ENCODE measurements around the gene PEX6.

The PEX6 gene

DNA sequence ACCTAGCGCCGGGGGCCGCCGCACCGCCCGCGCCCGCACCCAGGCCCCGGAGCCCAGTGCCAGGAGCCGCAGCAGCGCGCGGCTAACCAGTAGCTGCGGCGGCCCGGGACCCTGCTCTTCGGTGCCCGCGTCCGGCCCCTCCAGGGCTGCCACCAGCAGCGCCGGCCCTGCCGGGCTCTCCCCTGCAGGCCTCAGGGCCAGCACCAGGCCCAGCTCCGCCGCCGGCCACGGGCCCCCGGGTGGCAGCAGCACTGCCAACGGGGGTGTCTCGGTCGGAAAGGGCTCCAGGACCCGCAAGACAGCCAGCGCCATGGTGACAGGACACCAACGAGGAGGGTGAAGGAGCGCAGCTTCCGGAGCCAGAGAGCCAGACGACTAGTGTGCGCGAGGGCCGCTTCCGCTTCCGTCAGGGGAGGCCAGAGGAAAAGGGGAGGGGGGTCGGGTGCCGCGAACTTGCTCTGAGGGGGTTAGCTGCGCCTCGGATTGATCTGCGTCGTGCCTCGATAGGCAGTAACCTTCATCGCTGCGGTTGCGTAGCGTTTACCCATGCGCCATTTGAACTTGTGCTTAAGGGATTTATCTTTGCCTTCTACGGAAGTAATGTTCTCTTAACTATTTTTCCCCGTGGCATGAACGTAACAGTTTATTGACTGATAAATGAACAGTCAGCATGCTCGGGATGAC, at the start of gene PEX6:
Gene PEX6, minus strand, starts transcription at position 343 of the 684 bp plus-strand sequence. Its CDS starts 31 bp downstream, at position 312.
- Histone ChIP-seq H3K27ac (ENCODE audit: low read length) (no peak within 1 kb of the TSS), H3K4me1 (ENCODE audit: control insufficient read depth, insufficient read depth, low read length) (no peaks in the 10 kb centered on the region), H3K4me3 (ENCODE audit: low read length) (peak within 1 kb of the TSS; percentile 95), H3K27me3 (ENCODE audit: control insufficient read depth, insufficient read depth, low read length) (no peaks in the 10 kb centered on the region), H3K9me3 (ENCODE audit: control insufficient read depth, insufficient read depth, low read length) (no peaks in the 10 kb centered on the region), H3K36me3 (ENCODE audit: control insufficient read depth, insufficient read depth, low read length) (no peaks in the 10 kb centered on the region)
- peak; percentile 88 for DNase-seq (ENCODE audit: low read depth, low spot score)
- no CpG with 5 or more reads among the region's 59 CpGs for WGBS (ENCODE audit: insufficient coverage, insufficient read length)

GRCh38 chr6:43026365-43026764, 47.4 kb upstream of the PEX6 start:
- H3K4me1 ChIP-seq (ENCODE audit: control insufficient read depth, insufficient read depth, low read length): no peaks in the 10 kb centered on the region
- WGBS (ENCODE audit: insufficient coverage, insufficient read length): no CpG with 5 or more reads among the region's 5 CpGs
- no peak for DNase-seq (ENCODE audit: low read depth, low spot score)
- H3K27ac ChIP-seq (ENCODE audit: low read length): no peak overlapping the region
- H3K9me3 ChIP-seq (ENCODE audit: control insufficient read depth, insufficient read depth, low read length): no peaks in the 10 kb centered on the region
- no peak overlapping the region for H3K4me3 ChIP-seq (ENCODE audit: low read length)
- no peaks in the 10 kb centered on the region for H3K27me3 ChIP-seq (ENCODE audit: control insufficient read depth, insufficient read depth, low read length)
- H3K36me3 ChIP-seq (ENCODE audit: control insufficient read depth, insufficient read depth, low read length): peaks cover 35% of the 10 kb centered on the region

- Histone ChIP-seq H3K4me3 (ENCODE audit: low read length) (no peak overlapping the region), H3K9me3 (ENCODE audit: control insufficient read depth, insufficient read depth, low read length) (no peaks in the 10 kb centered on the region), H3K4me1 (ENCODE audit: control insufficient read depth, insufficient read depth, low read length) (no peaks in the 10 kb centered on the region), H3K27me3 (ENCODE audit: control insufficient read depth, insufficient read depth, low read length) (no peaks in the 10 kb centered on the region), H3K27ac (ENCODE audit: low read length) (no peak overlapping the region), H3K36me3 (ENCODE audit: control insufficient read depth, insufficient read depth, low read length) (peaks cover 28% of the 10 kb centered on the region)
- DNase-seq (ENCODE audit: low read depth, low spot score): no peak
- no CpG with 5 or more reads among the region's 2 CpGs for WGBS (ENCODE audit: insufficient coverage, insufficient read length)
Measured at GRCh38 chr6:43024436-43024835, 45.5 kb upstream of the PEX6 start.

- no peak for DNase-seq (ENCODE audit: low read depth, low spot score)
- Histone ChIP-seq H3K27me3 (ENCODE audit: control insufficient read depth, insufficient read depth, low read length) (no peaks in the 10 kb centered on the region), H3K4me3 (ENCODE audit: low read length) (peak within 1 kb of the TSS; percentile 75), H3K9me3 (ENCODE audit: control insufficient read depth, insufficient read depth, low read length) (no peaks in the 10 kb centered on the region), H3K4me1 (ENCODE audit: control insufficient read depth, insufficient read depth, low read length) (no peaks in the 10 kb centered on the region), H3K36me3 (ENCODE audit: control insufficient read depth, insufficient read depth, low read length) (peaks cover 21% of the 10 kb centered on the region; the same call in 1 of the 2 replicates), H3K27ac (ENCODE audit: low read length) (no peak within 1 kb of the TSS)
- no CpG with 5 or more reads among the region's 56 CpGs for WGBS (ENCODE audit: insufficient coverage, insufficient read length)
Measured at GRCh38 chr6:43021270-43022047, 42.5 kb upstream of the PEX6 start, which contains the start of gene RRP36. Gene RRP36, plus strand, starts transcription at chr6:43021623. Its CDS starts 32 bp downstream, at chr6:43021655.

- Histone ChIP-seq H3K36me3 (ENCODE audit: control insufficient read depth, insufficient read depth, low read length) (peaks cover 19% of the 10 kb centered on the region; the same call in 1 of the 2 replicates), H3K4me1 (ENCODE audit: control insufficient read depth, insufficient read depth, low read length) (no peaks in the 10 kb centered on the region), H3K27me3 (ENCODE audit: control insufficient read depth, insufficient read depth, low read length) (no peaks in the 10 kb centered on the region), H3K27ac (ENCODE audit: low read length) (no peak overlapping the region), H3K9me3 (ENCODE audit: control insufficient read depth, insufficient read depth, low read length) (no peaks in the 10 kb centered on the region), H3K4me3 (ENCODE audit: low read length) (no peak overlapping the region; the same call in 1 of the 2 replicates)
- no peak for DNase-seq (ENCODE audit: low read depth, low spot score)
- WGBS (ENCODE audit: insufficient coverage, insufficient read length): no CpG with 5 or more reads among the region's 5 CpGs
Measured at GRCh38 chr6:43020847-43021246, 41.9 kb upstream of the PEX6 start.

DNA sequence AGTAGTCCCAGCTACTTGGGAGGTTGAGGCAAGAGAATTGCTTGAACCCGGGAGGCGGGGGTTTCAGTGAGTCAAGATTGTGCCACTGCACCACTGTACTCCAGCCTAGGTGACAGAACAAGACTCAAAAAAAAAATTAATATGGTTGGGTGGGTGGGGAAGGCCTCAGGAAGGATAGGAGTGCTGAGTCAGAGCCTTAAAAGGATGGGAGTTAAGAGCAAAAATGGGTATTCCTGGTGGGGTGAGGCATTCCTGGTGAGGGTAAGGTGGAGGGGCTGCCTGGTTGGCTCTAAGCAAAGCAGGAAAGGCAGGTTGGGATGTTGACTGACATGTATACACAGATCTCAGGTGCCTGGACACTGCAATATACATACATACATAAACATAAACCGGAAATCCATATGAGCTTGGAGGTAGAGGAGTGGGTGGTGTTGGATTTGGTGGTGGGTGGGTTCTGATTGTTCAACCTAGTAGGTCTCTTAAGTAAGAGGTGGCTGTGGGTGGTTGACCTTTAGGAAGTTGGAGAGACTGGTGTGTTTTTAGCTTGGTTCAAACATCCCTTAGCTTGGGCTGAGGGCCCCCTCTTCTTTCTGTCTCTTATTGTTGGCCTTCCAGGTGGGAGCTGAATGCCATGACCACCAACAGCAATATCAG, 41.2 kb upstream of the PEX6 start:
- no CpG with 5 or more reads among the region's 3 CpGs for WGBS (ENCODE audit: insufficient coverage, insufficient read length)
- no peak overlapping the region for H3K4me3 ChIP-seq (ENCODE audit: low read length)
- H3K36me3 ChIP-seq (ENCODE audit: control insufficient read depth, insufficient read depth, low read length): peaks cover 17% of the 10 kb centered on the region; the same call in 1 of the 2 replicates
- H3K27me3 ChIP-seq (ENCODE audit: control insufficient read depth, insufficient read depth, low read length): no peaks in the 10 kb centered on the region
- H3K27ac ChIP-seq (ENCODE audit: low read length): no peak overlapping the region
- no peaks in the 10 kb centered on the region for H3K9me3 ChIP-seq (ENCODE audit: control insufficient read depth, insufficient read depth, low read length)
- DNase-seq (ENCODE audit: low read depth, low spot score): no peak
- no peaks in the 10 kb centered on the region for H3K4me1 ChIP-seq (ENCODE audit: control insufficient read depth, insufficient read depth, low read length)

GRCh38 chr6:43019152-43019551, 40.2 kb upstream of the PEX6 start:
- peaks cover 8% of the 10 kb centered on the region; the same call in 1 of the 2 replicates for H3K36me3 ChIP-seq (ENCODE audit: control insufficient read depth, insufficient read depth, low read length)
- H3K9me3 ChIP-seq (ENCODE audit: control insufficient read depth, insufficient read depth, low read length): no peaks in the 10 kb centered on the region
- DNase-seq (ENCODE audit: low read depth, low spot score): no peak
- no peaks in the 10 kb centered on the region for H3K4me1 ChIP-seq (ENCODE audit: control insufficient read depth, insufficient read depth, low read length)
- H3K4me3 ChIP-seq (ENCODE audit: low read length): no peak overlapping the region
- WGBS (ENCODE audit: insufficient coverage, insufficient read length): no CpG with 5 or more reads among the region's 2 CpGs
- H3K27me3 ChIP-seq (ENCODE audit: control insufficient read depth, insufficient read depth, low read length): no peaks in the 10 kb centered on the region
- H3K27ac ChIP-seq (ENCODE audit: low read length): no peak overlapping the region

- no peak overlapping the region for H3K27ac ChIP-seq (ENCODE audit: low read length)
- no peaks in the 10 kb centered on the region for H3K4me1 ChIP-seq (ENCODE audit: control insufficient read depth, insufficient read depth, low read length)
- no peaks in the 10 kb centered on the region for H3K27me3 ChIP-seq (ENCODE audit: control insufficient read depth, insufficient read depth, low read length)
- no peaks in the 10 kb centered on the region for H3K9me3 ChIP-seq (ENCODE audit: control insufficient read depth, insufficient read depth, low read length)
- no peak overlapping the region for H3K4me3 ChIP-seq (ENCODE audit: low read length)
- peaks cover 12% of the 10 kb centered on the region for H3K36me3 ChIP-seq (ENCODE audit: control insufficient read depth, insufficient read depth, low read length)
- DNase-seq (ENCODE audit: low read depth, low spot score): no peak
- WGBS (ENCODE audit: insufficient coverage, insufficient read length): no CpG with 5 or more reads among the region's 12 CpGs
Measured at GRCh38 chr6:43016943-43017334, 38.0 kb upstream of the PEX6 start.

DNA sequence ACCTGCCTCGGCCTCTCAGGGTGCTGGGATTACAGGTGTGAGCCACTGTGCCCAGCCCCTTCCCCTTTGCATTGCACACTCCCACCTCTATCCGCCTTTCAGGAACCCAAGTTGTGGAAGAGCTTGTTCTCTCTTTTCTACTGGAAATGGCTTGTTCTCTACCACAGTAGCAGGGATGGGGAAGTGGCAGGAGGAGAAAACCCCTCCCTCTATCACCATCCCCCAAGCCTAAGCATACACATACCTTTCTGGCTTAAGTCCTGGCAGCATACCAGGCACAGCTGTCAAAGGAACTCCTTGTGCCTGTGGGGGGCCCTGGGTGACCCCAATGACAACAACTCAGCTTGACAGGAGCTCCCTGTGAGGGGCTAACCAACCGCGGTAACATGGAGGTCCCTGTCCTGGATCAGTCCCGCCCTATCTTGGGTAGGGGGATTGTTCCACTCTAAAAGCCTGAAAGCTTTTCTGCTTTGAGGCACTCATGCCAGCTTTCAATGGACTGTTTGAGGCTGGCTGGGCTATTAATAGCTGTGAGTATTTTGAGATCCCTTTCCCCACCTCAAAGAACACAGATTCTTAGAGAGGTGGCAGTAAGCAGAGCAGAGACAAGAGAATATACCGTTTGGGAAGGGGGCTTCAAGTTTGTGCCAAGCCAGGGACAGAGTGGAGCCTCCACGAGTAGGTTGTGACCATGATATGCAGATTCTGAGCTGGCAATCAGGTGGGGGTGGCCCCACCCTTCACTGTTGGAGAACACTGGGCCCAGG, 37.4 kb upstream of the PEX6 start:
- Histone ChIP-seq H3K4me1 (ENCODE audit: control insufficient read depth, insufficient read depth, low read length) (no peaks in the 10 kb centered on the region), H3K4me3 (ENCODE audit: low read length) (no peak overlapping the region), H3K27ac (ENCODE audit: low read length) (no peak overlapping the region), H3K9me3 (ENCODE audit: control insufficient read depth, insufficient read depth, low read length) (no peaks in the 10 kb centered on the region), H3K36me3 (ENCODE audit: control insufficient read depth, insufficient read depth, low read length) (peaks cover 14% of the 10 kb centered on the region), H3K27me3 (ENCODE audit: control insufficient read depth, insufficient read depth, low read length) (no peaks in the 10 kb centered on the region)
- DNase-seq (ENCODE audit: low read depth, low spot score): no peak
- WGBS (ENCODE audit: insufficient coverage, insufficient read length): no CpG with 5 or more reads among the region's 7 CpGs

GRCh38 chr6:43014434-43014909, 35.5 kb upstream of the PEX6 start:
- no peaks in the 10 kb centered on the region for H3K9me3 ChIP-seq (ENCODE audit: control insufficient read depth, insufficient read depth, low read length)
- no peaks in the 10 kb centered on the region for H3K4me1 ChIP-seq (ENCODE audit: control insufficient read depth, insufficient read depth, low read length)
- no peaks in the 10 kb centered on the region for H3K27me3 ChIP-seq (ENCODE audit: control insufficient read depth, insufficient read depth, low read length)
- H3K36me3 ChIP-seq (ENCODE audit: control insufficient read depth, insufficient read depth, low read length): peaks cover 26% of the 10 kb centered on the region
- DNase-seq (ENCODE audit: low read depth, low spot score): no peak
- no peak overlapping the region for H3K27ac ChIP-seq (ENCODE audit: low read length)
- peak overlapping the region; percentile 66; the same call in 1 of the 2 replicates for H3K4me3 ChIP-seq (ENCODE audit: low read length)
- WGBS (ENCODE audit: insufficient coverage, insufficient read length): 100% methylated on average over 1 of the region's 7 CpGs

All from iPS DF 6.9 (cell line).